ENCODE data around the gene NT5DC1. TPM values are rescaled to one million over a fixed set of nuclear protein-coding genes. Genes with fewer than 3 reads are reported as not detected.

Gene NT5DC1
- total RNA-seq, 1 experiment from 2014 or later = 63.7 TPM

GRCh38 chr6:116282698-116283097 lies 182.0 kb downstream of the NT5DC1 start:
- no peak overlapping the region for H3K9ac ChIP-seq (ENCODE audit: low read length)
- H3K9me2 ChIP-seq (ENCODE audit: insufficient read depth) = no peaks in the 10 kb centered on the region
- ATAC-seq (no peak), DNase-seq (ENCODE audit: low read depth, low spot score) (no peak)
- peaks cover 20% of the 10 kb centered on the region for H3K79me2 ChIP-seq (ENCODE audit: insufficient read depth, low read length)
- ChIA-PET CTCF (interaction anchor here (1.2 kb wide), 1 partner anchor 14 kb away, joined by 3 read pairs; no protein-coding TSS in a partner anchor), POLR2A (no interaction called here), RAD21 (ENCODE audit: low non-redundant PET in 1 of 2, low total read pairs in 2 of 2, uncharacterized antibody in 2 of 2, unreplicated experiment in 2 of 2) (no interaction called here)
- H3K27ac ChIP-seq (ENCODE audit: low read depth, low read length) = no peak overlapping the region
- H2AFZ ChIP-seq (ENCODE audit: low read depth, low read length, poor library complexity, severe bottlenecking) = no peak overlapping the region
- TF ChIP-seq EGR1 (IDR thresholded peaks at IDR 0.05; ENCODE audit: low read depth) (no peak), SP1 (IDR thresholded peaks at IDR 0.05; ENCODE audit: low read depth) (no peak), FOSL1 (IDR thresholded peaks at IDR 0.05; ENCODE audit: low read depth) (no peak), YY1 (IDR thresholded peaks at IDR 0.05; ENCODE audit: extremely low read depth, insufficient replicate concordance, low read depth, low read length) (no peak), POLR2A (IDR thresholded peaks at IDR 0.05; ENCODE audit: borderline replicate concordance, extremely low read depth, insufficient read depth, insufficient read length) (no peak), EZH2phosphoT487 (IDR thresholded peaks at IDR 0.05; ENCODE audit: borderline replicate concordance) (no peak)
- TF ChIP-seq, protein P1, sequence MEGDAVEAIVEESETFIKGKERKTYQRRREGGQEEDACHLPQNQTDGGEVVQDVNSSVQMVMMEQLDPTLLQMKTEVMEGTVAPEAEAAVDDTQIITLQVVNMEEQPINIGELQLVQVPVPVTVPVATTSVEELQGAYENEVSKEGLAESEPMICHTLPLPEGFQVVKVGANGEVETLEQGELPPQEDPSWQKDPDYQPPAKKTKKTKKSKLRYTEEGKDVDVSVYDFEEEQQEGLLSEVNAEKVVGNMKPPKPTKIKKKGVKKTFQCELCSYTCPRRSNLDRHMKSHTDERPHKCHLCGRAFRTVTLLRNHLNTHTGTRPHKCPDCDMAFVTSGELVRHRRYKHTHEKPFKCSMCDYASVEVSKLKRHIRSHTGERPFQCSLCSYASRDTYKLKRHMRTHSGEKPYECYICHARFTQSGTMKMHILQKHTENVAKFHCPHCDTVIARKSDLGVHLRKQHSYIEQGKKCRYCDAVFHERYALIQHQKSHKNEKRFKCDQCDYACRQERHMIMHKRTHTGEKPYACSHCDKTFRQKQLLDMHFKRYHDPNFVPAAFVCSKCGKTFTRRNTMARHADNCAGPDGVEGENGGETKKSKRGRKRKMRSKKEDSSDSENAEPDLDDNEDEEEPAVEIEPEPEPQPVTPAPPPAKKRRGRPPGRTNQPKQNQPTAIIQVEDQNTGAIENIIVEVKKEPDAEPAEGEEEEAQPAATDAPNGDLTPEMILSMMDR (IDR thresholded peaks at IDR 0.05 in 2 of 3, conservative IDR thresholded peaks at IDR 0.05 in 1 of 3; ENCODE audit: borderline replicate concordance in 1 of 3, insufficient read depth in 1 of 3, low read depth in 2 of 3, low read length in 2 of 3) = no peak
- TF ChIP-seq, protein P2, sequence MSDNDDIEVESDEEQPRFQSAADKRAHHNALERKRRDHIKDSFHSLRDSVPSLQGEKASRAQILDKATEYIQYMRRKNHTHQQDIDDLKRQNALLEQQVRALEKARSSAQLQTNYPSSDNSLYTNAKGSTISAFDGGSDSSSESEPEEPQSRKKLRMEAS (IDR thresholded peaks at IDR 0.05) = no peak
- TF ChIP-seq, protein P3, sequence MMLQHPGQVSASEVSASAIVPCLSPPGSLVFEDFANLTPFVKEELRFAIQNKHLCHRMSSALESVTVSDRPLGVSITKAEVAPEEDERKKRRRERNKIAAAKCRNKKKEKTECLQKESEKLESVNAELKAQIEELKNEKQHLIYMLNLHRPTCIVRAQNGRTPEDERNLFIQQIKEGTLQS (IDR thresholded peaks at IDR 0.05) = no peak
- H3K27me3 ChIP-seq (ENCODE audit: insufficient read depth, low read length) = no peaks in the 10 kb centered on the region
- BruUV-seq (replicated peaks) = no TSS peak
- H3K4me1 ChIP-seq (ENCODE audit: control insufficient read depth in 1 of 2, insufficient read depth in 2 of 2, low read length in 2 of 2) = peaks cover 6 to 17% of the 10 kb centered on the region in 2 experiments
- H3K36me3 ChIP-seq (ENCODE audit: control insufficient read depth in 1 of 2, insufficient read depth in 2 of 2, low read length in 2 of 2) = peaks cover 0 to 9% of the 10 kb centered on the region in 2 experiments; a peak in 1 of 4 replicates
- no peaks in the 10 kb centered on the region for H4K20me1 ChIP-seq (ENCODE audit: insufficient read depth)
- H3K4me3 ChIP-seq (replicated peaks in 1 of 2; ENCODE audit: low read depth in 1 of 2, low read length in 2 of 2) = no peak overlapping the region
- no peak overlapping the region for H3K4me2 ChIP-seq (ENCODE audit: low read length)
- no peaks in the 10 kb centered on the region for H3K9me3 ChIP-seq (ENCODE audit: control insufficient read depth in 1 of 2, insufficient read depth in 1 of 2, low read depth in 1 of 2, low read length in 2 of 2)
- intact Hi-C loops (cut with micrococcal nuclease) = no loop called here
